ENCODE data around the gene PRDM15.

The PRDM15 gene

DNA sequence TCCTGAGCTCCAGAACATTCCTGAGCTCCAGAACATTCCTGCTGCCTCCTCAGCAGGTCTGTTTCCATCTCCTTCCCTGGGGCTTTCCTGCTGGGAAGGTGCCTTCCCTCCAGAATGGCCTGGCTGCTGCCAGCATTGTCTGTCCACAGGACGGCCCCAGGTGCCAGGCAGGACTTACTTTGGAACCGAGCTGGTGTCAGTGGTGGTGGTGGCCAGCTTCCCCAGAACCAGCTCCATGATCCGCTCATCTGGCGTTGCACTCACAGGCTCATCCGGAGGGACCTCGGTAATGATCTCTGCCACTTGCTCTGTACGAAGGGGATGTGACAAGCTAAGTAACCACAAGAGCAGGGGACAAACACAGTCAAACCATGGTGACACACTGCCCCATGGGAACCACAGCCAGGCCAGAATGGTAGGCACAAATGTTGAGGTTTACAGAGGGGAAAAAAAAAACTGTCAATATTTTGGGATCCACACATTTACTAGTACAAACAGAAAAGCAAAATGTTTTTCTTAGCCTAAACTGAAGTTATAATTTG lies 41.3 kb downstream of the PRDM15 start:
- no peak for FAIRE-seq

DNA sequence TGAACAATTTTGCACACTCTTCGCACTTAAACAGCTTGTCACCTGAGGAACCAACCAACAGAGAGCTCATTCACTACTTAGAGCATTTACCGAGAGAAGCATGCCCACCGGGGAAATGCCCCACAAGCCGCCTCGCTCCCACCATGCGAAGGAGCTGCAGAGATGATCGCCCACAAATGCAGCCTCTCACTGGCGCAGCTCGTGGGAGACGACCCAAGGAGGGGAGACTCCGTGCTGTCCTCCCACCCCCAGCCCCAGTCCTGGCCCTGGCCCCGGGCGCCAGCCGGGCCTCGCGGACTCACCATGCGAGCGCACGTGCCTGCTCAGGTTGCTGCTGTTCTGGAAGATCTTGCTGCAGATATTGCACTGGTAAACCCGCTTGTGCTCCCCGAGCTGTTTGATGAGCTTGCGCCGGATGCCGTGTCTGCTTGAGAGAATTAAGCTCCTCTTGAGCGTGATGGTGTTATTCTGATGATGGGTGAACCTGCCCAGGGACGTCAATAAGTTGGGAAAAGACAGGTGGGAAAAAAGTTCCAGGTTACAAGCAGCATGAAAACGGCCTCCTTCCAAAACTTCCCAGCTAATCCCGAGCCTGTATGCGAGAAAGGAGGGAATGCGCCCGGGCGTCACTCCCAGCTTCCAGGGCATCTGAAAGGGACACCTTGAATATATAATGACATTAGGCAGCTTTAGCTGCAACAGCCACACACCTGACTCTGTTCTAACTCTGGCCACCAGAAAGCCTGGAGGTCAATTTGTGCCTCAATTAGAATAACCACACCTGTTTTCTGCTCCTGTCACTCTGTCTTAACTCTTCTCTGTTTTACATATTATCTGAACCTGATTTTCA lies 42.8 kb downstream of the PRDM15 start:
- no peak for FAIRE-seq

DNA sequence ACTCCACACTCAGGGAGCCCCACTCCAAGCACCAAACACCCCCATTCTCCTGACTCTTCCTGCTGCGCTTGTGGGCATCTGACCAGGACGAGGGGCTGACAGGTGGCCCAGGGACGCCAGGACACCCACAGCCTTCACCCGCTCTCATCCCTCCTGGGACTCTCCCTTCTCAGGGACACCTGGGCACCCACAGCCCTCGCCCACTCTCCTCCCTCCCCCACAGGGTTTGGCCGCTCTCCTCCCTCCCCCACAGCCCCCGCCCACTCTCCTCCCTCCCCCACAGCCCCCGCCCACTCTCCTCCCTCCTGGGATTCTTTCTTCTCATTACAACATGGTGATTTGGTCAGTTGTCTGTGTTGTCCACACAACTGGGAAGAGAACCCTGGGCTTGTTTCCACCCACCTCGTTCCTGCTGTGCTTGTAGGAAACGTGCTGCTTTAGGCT lies 43.4 kb downstream of the PRDM15 start:
- no peak for FAIRE-seq

DNA sequence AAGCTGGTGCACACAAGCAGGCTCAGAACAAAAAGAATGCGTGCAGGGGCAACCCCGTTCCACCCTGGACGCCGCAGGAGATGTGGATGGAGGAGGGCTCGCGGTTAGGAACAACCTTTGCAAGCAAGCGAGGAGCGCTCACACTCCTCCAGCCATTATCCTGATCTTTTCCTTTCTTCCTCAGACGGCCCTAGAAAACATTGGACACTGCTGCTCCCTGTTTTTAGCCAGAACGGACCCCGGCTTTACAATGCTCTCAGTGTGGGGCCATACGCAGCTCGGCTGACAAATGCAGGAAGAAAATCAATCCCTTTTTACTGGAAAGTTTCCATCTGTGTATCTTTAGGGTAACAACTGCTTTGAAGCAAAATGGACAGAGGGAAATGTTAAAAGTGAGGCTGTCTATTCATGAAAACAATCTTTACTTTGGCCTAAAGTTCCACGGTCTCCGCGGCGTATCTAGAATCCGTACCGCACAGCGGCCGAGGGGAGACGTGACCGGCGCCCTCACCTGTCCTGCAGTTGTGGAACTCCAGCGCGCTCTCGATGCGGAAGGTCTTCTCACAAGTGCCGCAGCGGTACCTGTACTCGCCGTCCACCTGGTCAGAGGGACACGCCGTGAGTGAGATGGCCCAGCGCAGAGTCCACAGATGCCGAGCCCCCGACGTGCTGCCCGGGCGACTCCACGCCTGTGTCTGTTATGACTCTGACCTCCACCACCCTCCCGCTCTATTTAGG lies 44.0 kb downstream of the PRDM15 start:
- FAIRE-seq: no peak

DNA sequence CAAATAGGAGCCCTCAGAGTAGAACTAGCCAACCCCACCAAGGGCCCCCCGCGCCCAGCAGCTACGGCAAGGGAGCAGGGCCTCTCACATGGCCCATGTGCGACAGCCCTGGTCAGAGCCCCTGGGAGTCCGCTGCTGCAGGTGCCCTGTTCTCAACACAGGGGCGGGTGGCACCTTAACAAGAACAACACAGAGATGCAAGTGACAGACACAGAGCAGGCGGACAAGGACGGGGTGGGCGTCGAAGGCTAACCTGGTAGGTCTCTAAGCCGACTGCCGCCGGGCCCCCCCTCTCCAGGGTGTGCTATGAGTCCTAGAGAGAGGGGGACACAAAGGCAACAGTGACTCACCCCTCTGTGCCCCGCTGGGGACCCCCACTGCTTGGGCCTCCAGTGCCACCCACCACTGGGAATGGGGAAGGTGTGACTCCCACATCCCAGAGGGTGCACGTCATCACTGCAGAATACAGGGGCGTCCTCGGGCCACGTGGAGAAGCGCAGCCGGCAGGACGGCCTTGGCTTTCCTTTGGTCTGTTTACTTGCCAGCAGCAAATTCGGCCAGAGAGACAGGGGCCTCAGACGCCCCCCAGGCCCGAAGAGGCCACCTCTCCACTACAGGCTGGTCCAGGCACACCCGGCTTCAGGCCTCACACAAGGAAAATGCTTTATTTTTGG lies 44.8 kb downstream of the PRDM15 start:
- FAIRE-seq: no peak

DNA sequence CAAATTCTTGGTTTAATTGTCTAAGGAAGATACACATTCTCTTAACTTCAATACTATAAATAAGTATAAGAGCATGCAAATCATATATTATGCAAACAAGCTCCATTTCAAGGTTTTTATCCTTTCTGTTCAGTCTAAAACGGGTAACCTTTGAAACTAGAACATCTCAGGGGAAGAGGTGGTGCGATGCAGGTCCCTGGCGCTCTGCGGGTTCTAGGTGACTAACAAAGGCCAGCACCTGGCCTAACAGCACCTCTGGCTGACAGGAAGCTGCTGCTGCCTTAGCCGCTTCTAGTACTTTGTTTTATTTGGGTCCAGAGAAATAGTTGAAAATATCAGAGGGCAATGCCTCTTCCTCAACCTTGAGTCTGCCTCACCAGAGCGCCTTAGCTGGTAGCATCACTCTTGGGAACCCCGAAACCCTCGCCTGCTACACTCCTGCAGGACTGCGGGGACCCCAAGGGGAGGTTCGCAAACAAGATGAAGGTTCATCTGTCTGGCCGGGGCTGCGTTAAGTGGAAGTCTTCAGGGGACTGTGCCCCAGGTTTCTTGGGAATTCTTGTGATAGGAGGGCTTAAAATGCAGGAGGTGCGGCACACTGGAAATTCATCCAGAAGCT lies 45.5 kb downstream of the PRDM15 start:
- FAIRE-seq: no peak

DNA sequence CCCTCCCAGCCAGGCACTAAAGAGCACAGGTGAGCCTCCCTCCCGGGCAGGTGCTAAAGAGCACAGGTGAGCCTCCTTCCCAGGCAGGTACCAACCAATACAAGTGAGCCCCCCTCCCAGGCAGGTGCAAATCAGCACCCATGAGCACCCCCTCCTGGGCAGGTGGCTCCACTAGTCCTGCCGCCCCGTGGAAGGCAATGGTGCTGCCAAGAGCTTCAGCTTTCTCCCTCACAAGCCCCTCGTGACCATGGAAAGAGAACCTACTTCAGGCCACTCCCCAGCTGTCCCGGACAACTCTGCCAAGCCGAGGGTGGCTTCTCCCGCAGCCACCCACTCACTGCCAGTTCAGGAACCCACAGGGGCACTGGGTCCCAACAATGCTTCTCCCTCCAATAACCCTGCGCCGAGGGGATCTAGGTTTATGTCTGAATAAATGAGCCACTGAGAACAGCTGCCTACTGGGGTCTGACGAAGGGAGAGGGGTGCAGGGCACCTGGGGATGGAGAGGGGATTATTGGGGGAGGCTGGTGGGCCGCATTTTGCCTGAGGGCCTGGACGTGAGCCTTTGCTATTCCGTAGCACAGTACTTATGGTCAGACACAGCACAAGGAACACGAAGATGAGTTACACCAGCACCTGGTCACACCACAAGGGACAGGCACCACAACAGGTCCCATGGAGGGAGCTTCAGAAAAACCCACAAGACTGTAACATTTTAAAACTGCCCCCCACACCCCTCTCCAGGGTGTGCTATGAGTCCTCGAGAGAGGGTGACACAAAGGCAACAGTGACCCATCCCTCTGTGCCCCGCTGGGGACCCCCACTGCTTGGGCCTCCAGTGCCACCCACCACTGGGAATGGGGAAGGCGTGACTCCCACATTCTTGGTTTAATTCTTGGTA lies 46.3 kb downstream of the PRDM15 start:
- no peak for FAIRE-seq

DNA sequence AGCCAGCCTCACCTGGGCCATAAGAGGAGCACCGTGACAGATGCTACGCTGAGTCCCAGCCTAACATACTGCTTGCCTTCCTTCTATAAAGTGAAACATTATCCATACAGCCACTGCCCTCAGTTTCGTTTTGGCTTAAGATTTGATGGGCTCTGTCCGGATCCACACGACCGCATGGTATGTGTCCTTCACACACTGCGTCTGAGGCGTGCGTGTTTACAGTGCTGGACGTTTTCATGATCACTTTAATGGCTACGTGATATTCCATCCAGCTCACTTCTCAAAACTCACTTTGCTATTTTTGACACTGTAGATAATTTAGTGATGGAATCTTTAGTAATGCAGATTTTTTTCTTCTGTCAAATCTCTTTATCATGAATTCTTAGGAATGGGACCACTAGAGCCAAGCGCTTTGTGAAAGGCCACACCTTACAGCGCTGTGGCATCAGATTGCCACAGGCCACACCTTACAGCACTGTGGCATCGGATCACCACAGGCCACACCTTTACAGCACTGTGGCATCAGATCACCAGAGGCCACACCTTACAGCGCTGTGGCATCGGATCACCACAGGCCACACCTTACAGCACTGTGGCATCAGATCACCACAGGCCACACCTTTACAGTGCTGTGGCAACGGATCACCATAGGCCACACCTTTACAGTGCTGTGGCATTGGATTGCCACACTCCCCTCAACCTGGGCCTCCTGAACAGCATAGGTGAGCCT lies 47.1 kb downstream of the PRDM15 start:
- FAIRE-seq: no peak

DNA sequence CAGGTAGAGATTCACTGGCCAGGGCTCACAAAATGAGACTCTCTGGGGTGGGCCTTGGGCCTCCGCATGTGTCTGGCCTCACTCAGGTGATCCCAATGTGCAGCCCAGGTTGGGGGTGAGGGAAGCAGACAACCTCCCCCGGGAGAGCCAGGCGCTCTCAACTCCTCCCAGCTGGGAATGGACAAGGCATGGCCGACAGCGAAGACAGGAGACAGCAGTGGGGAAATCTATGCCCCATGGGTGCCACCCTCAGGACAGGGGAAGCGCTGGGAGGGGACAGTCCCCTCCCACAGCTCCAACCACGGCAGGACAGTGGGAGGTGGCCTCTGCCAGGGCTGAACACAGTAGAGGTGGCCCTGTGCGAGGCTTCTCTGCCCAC lies 47.7 kb downstream of the PRDM15 start:
- FAIRE-seq: no peak

DNA sequence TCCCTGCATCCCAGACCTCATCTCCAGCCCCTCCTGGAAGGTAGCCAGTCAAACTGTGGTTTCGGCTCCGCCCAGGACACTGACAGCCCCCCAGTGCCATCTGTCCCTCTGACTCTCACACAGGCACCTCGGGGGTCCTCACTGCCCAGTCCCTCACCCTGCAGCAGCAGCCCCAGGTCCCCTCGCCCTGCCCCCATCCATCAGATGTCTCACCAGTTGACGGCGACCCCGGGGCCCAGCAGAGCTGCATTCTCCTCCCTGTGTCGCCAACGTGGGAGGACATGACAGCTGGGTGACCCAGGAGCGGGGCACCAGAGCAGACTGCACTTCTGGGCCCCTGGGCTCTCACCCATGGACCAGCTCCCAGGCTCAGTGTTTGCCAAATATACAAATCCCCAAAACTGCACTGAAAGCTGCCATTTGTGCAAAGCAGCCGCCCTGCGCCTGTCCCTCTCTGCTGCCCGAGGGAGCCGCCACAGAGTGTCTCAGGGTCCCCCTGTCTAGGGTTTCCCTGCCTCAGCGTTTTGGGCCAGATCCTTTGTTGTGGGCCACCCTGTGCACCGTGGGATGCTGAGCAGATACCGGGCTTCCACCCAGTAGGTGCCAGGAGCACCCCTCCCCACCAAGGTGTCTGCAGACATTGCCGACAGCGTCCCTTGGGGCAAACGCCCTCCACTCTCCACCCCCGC lies 48.2 kb downstream of the PRDM15 start:
- no peak for FAIRE-seq

DNA sequence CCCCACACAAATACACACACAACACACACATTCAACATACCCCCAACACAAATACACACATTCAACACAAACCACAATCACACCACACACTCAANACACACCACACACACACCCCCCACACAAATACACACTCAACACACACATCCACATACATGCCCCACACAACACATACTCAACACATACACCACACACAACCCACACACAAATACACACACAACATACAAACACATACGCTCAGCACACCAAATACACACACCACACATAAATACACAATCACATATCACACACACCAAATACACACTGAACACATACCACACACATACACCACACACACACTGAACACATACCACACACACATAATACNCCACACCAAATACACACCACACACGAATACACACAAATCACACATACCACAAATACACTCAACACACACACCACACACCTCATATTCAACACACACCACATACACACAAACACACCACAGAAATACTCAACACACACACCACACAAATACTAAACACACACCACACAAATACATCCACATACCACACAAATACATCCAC lies 48.9 kb downstream of the PRDM15 start:
- FAIRE-seq: no peak

DNA sequence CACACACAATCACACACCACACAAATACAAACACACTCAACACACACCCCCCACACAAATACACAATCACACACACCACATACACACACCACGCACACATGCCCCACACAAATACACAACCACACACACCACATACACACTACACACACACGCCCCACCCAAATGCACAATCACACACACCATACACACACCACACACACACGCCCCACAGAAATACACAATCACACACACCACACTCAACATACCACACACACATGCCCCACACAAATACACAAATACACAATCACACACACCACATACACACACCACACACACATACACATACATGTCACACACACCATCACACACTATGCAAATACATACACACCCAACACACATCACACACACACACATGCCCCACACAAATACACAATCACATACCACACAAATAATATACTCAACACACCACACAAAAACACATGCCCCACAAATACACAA lies 50.2 kb downstream of the PRDM15 start:
- no peak for FAIRE-seq

DNA sequence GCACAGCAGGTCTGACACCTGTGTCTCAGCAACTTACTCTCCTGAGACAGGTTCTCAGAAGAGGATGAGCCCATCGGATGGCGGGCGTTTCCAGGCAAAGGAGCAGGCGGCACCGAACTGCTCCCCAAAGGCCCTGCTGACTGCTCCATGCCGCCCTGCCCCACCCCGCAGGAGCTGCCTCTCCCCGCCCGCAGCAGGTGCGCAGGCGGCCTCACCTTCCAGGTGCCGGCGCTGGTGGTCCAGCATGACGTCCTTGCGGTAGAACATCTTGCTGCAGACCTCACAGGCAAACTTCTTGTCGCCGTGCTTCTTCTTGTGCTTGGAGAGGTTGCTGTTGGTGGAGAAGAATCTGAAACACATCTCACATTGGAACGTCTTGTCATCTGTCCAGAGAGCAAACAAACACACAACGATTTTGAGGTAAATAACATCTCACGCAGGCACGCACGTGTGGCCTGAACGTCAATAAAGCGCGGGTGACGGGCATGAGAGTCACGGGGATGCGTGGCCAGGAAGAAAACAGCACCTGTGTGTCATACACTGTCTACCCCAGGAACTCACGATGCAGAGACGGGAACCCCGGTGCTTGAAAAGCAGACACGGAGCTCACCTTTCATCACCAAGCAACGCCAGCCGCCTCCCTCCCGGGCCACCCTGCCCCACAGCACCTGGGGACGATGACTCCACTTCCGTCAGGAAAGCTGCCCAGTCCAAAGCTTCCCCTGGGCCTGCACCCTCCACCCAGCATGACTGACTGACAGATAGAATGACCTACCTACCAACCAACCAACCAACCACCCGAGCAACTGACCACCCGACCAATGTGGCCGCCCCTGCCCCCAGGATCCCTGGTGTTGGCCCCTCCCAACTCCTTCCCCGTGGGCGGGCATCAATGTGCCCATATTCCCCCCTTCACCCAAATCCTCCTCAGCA lies 50.9 kb downstream of the PRDM15 start:
- FAIRE-seq: no peak

DNA sequence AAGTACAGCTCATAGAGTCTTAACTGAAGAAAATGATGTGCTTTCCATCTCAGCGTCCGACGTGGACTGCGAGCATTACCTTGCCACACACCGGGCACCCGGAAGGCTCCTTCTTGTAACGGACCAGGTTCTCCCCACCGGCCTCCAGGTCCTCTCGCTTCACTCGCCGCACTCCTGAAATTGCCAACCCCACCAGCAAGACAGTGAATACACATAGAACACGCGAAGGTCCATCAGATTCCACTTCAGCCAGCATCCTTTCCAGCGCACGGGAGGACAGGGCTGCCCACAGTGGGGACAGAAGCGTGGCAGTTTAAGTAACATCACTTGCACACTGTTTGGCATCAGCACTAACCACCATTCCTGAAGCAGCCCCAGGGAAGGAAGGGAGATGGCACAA lies 53.3 kb downstream of the PRDM15 start:
- no peak for FAIRE-seq

DNA sequence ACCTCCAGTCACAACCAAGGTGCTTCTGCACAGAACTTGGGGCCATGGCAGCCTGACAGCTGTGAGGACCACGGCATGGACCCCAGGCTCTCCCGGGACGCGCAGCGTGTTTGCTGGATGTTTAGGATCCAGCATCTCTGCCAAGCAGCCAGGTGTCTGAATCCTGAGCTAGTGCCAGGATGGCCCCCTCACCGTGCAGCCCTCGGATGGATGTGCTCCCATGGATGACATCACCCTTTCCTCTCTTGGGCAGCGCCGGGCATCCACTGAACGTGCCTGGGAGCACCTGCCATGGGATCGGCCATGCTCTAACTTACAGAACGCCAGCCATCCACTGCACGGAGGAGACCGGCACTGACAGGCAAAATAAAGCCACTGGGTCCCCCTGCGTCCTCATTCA lies 53.9 kb downstream of the PRDM15 start:
- no peak for FAIRE-seq

DNA sequence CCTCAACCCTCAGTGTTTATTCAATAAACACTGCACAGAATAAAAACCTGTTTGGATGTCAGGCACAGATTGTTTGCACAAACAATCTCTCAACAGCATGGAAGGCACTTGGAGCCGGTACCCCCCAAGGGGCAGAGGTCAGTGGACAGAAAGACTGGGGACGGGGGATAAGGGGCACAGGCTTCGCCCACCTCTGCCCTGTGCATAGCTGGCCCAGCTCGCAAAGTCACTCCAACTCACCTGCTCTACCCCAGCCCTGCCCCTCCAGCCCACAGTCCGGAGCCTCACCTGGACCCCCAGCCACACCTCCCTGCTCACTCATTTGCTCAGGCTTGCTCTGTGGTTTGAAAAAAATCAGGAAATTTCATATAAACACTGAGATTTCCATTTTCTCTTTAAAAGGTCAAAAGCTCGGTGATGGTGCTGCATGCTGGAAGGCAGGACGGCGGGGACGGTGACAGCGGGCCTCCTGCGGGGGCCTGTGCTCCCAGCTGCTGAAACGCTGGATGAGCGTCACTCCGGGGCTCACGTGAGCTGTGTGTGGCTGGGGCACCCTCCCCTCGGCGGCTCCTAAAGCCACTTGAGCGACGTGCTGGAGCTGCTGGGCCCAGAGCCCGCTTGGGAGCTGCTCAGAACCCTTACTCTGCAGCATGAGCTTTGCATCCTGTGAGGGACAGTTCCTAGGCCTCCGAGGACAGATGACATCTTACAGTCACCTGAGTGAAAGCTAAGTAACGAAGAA lies 54.5 kb downstream of the PRDM15 start:
- FAIRE-seq: no peak

DNA sequence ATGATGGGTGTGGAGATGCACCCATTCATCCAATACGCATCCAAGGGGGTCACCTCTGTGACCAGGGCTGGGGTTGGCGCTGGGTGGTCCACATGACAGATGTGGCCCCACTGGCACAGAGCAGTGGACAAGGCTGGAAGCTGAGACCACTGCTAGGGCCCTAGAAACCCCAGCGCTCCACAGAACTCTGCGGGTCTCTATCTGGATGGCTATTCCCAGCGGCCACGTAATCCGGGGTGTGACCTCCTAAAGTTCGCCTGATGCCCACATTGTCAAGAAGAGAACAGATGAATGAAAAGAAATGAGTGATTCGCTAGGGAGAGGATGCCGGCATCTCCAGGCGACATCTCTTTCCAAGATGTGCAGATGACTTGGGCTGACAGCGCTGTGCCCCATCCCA lies 55.2 kb downstream of the PRDM15 start:
- FAIRE-seq: no peak

DNA sequence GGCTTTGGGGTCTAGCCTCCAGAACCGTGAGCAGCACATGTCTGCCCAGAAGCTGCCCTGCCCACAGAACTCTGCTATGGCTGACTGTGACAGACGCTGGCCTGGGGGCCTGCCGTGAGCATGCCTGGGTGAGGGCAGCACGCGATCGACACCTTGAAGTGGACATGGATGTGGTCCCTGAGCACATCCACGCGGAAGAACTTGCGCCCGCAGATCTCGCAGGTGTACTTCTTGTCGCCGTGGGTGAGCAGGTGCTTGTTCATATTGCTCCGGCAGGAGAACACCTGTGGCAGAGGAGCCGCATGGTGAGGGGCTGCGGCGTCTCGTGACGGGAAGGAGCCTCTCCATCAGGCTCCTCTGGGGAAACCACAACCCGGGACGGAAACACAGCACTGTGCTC lies 56.0 kb downstream of the PRDM15 start:
- no peak for FAIRE-seq
